ENCODE data around the gene EEF1B2.

GRCh38 chr2:206149330-206149729, 10.4 kb upstream of the EEF1B2 start:
- TF ChIP-seq TAF1 (IDR thresholded peaks at IDR 0.05; ENCODE audit: borderline replicate concordance, insufficient read depth, low read length) (no peak), REST (IDR thresholded peaks at IDR 0.05; ENCODE audit: insufficient read depth in 1 of 2, low read depth in 2 of 2, low read length in 2 of 2) (no peak), POLR2AphosphoS5 (IDR thresholded peaks at IDR 0.05; ENCODE audit: low read depth, low read length) (no peak), SIN3A (IDR thresholded peaks at IDR 0.05; ENCODE audit: borderline replicate concordance, insufficient read depth, low read length) (no peak), FOXP2 (optimal IDR thresholded peaks at IDR 0.05; ENCODE audit: borderline replicate concordance, extremely low read depth, extremely low read length, insufficient read depth) (no peak)
